ENCODE results near the gene PHAF1. TPM values are rescaled to one million over a fixed set of nuclear protein-coding genes. Genes with fewer than 3 reads are reported as not detected.

The PHAF1 gene
- polyA plus RNA-seq, 1 donor from 2014 or later, result 14.5 TPM

- Mint-ChIP-seq H3K36me3 (peaks cover 1% of the 10 kb centered on the region), H3K4me3 (peak overlapping the region in 3 of 4 donors; percentile 68 to 87 (median 85)), H3K27me3 (peaks cover 68% of the 10 kb centered on the region), H3K4me1 (peaks cover 18 to 26% (median 19%) of the 10 kb centered on the region in 3 donors), H3K27ac (peak overlapping the region in 1 of 3 donors; percentile 35), H3K9me3 (peaks cover 0 to 2% (median 0%) of the 10 kb centered on the region in 3 donors)
These were observed 60.0 kb downstream of the PHAF1 start for GRCh38 chr16:67169642-67170167.

DNA sequence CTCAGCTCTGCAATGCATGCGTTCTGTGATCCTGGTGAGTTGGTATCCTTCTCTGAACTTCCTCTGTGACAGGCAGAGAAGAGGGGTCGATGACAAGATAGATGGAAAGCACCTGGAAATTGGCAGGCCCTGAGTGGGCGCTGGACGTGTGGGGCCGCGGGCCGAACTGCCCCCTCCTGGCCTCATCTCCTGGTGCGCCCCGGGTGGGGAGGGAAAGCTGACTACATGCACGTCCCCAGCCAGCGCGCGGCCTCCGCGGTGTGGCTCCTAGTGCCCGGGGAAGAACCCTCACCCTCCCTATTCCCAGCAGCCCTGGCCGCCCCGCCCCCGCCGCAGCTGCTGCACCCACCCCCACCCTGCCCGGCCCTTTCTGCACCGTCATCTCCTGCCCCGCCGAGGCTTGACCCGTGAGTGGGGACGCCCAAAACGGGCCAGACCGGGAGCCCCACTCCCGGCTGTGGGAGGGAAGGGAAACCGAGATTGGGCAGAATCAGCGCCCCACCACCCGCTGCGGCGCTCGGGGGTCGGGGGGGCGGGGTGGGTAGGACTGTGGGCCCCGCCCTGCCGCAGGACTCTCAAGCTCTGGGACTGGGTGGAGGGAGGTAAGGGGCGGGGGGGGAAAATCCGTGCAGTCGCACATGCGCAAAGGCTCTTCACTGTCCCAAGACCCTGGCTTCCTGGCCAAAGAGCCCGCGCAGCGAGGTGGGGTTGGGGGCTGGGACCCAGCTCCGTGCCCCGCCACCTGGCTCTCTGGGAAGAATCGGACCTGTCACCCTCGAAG lies 60.6 kb downstream of the PHAF1 start, which contains the start of gene NOL3:
Gene NOL3 (plus strand): TSS at position 371 of the 781 bp plus-strand sequence.
- Mint-ChIP-seq H3K4me3 (peak within 1 kb of the TSS; percentile 66 to 87 (median 76)), H3K4me1 (peaks cover 15 to 26% (median 19%) of the 10 kb centered on the region in 3 donors), H3K9me3 (peaks cover 0 to 2% (median 0%) of the 10 kb centered on the region in 3 donors), H3K27ac (peak within 1 kb of the TSS in 1 of 3 donors; percentile 35), H3K36me3 (peaks cover 1% of the 10 kb centered on the region), H3K27me3 (peaks cover 63% of the 10 kb centered on the region)

- Mint-ChIP-seq H3K4me3 (peak overlapping the region in 2 of 4 donors; percentile 65 to 72), H3K27ac (peak overlapping the region in 1 of 3 donors; percentile 23), H3K9me3 (peaks cover 0 to 2% (median 0%) of the 10 kb centered on the region in 3 donors), H3K36me3 (peaks cover 1% of the 10 kb centered on the region), H3K4me1 (peaks cover 15 to 26% (median 18%) of the 10 kb centered on the region in 3 donors), H3K27me3 (peaks cover 61% of the 10 kb centered on the region)
These were observed 61.4 kb downstream of the PHAF1 start for GRCh38 chr16:67170949-67171649.

- peaks cover 16 to 26% (median 20%) of the 10 kb centered on the region in 3 donors for H3K4me1 Mint-ChIP-seq
- H3K27ac Mint-ChIP-seq, result peak overlapping the region in 2 of 3 donors; percentile 17 to 18
- H3K4me3 Mint-ChIP-seq, result peak overlapping the region; percentile 75 to 87 (median 84)
- H3K27me3 Mint-ChIP-seq, result peaks cover 53% of the 10 kb centered on the region
- peaks cover 0 to 2% (median 0%) of the 10 kb centered on the region in 3 donors for H3K9me3 Mint-ChIP-seq
- peaks cover 1% of the 10 kb centered on the region for H3K36me3 Mint-ChIP-seq
These were observed 63.6 kb downstream of the PHAF1 start for GRCh38 chr16:67173323-67173722.

DNA sequence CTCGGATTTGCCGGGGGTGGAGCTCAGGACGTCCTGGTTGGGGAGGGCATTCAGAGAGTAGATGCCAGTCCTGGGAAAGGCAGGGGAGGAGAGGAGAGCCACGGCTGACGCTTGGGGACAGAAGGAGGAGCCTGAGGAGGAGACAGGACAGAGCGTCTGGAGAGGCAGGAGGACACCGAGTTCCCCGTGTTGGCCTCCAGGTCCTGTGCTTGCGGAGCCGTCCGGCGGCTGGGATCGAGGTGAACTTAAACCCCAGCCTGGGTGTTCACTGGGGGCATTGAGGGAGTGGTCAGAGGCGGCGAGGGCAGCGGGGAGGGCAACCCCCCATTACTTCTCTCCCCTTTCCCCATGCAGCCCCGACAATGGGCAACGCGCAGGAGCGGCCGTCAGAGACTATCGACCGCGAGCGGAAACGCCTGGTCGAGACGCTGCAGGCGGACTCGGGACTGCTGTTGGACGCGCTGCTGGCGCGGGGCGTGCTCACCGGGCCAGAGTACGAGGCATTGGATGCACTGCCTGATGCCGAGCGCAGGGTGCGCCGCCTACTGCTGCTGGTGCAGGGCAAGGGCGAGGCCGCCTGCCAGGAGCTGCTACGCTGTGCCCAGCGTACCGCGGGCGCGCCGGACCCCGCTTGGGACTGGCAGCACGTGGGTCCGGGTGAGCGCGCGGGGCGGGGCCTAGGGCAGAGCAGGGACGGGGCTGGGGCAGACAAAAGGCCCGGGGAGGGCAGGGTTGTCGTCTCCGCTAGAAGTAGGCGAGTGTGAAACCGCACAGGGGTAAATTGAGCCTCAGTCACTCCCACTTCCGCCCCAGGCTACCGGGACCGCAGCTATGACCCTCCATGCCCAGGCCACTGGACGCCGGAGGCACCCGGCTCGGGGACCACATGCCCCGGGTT lies 64.3 kb downstream of the PHAF1 start:
- peak overlapping the region in 1 of 3 donors; percentile 17 for H3K27ac Mint-ChIP-seq
- H3K27me3 Mint-ChIP-seq, result peaks cover 49% of the 10 kb centered on the region
- H3K36me3 Mint-ChIP-seq, result peaks cover 1% of the 10 kb centered on the region
- peak overlapping the region; percentile 75 to 87 (median 84) for H3K4me3 Mint-ChIP-seq
- peaks cover 0 to 2% (median 0%) of the 10 kb centered on the region in 3 donors for H3K9me3 Mint-ChIP-seq
- peaks cover 16 to 26% (median 20%) of the 10 kb centered on the region in 3 donors for H3K4me1 Mint-ChIP-seq

DNA sequence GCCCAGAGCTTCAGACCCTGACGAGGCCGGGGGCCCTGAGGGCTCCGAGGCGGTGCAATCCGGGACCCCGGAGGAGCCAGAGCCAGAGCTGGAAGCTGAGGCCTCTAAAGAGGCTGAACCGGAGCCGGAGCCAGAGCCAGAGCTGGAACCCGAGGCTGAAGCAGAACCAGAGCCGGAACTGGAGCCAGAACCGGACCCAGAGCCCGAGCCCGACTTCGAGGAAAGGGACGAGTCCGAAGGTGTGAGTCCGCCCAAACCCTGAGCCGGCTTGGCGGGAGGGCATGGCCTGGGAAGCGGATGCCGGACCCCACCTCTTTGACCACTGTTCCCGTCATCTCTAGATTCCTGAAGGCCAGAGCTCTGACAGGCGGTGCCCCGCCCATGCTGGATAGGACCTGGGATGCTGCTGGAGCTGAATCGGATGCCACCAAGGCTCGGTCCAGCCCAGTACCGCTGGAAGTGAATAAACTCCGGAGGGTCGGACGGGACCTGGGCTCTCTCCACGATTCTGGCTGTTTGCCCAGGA lies 65.0 kb downstream of the PHAF1 start:
- peaks cover 14 to 23% (median 19%) of the 10 kb centered on the region in 3 donors for H3K4me1 Mint-ChIP-seq
- H3K27me3 Mint-ChIP-seq, result peaks cover 48% of the 10 kb centered on the region
- peak overlapping the region in 2 of 4 donors; percentile 75 to 87 for H3K4me3 Mint-ChIP-seq
- no peak overlapping the region for H3K27ac Mint-ChIP-seq
- H3K9me3 Mint-ChIP-seq, result peaks cover 0 to 2% (median 0%) of the 10 kb centered on the region in 3 donors
- peaks cover 1% of the 10 kb centered on the region for H3K36me3 Mint-ChIP-seq

DNA sequence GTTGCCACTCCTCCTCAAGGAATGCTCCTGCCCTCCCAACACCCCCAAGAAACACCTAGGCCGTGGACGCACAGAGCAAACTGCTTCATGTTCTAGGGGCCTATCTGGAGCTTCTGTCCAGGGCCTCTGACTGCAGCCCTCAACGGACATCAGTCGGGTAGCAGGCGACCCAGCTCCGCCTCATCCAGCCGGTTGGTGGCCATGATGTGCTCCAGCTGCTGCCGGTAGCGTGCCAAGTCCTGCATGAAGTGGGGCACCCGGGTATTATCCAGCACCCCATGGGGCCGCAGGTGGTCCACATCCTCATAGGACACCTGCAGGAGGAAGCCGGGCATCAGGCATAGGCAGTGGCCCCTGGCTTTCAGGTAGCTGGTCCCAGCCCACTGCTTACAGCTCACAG lies 66.9 kb downstream of the PHAF1 start:
- H3K4me1 Mint-ChIP-seq, result peaks cover 10 to 15% (median 12%) of the 10 kb centered on the region in 3 donors
- peak overlapping the region in 1 of 4 donors; percentile 65 for H3K4me3 Mint-ChIP-seq
- H3K27ac Mint-ChIP-seq, result peak overlapping the region in 2 of 3 donors; percentile 53 to 77
- H3K27me3 Mint-ChIP-seq, result peaks cover 33% of the 10 kb centered on the region
- peaks cover 0 to 2% (median 0%) of the 10 kb centered on the region in 3 donors for H3K9me3 Mint-ChIP-seq
- H3K36me3 Mint-ChIP-seq, result peaks cover 1% of the 10 kb centered on the region

DNA sequence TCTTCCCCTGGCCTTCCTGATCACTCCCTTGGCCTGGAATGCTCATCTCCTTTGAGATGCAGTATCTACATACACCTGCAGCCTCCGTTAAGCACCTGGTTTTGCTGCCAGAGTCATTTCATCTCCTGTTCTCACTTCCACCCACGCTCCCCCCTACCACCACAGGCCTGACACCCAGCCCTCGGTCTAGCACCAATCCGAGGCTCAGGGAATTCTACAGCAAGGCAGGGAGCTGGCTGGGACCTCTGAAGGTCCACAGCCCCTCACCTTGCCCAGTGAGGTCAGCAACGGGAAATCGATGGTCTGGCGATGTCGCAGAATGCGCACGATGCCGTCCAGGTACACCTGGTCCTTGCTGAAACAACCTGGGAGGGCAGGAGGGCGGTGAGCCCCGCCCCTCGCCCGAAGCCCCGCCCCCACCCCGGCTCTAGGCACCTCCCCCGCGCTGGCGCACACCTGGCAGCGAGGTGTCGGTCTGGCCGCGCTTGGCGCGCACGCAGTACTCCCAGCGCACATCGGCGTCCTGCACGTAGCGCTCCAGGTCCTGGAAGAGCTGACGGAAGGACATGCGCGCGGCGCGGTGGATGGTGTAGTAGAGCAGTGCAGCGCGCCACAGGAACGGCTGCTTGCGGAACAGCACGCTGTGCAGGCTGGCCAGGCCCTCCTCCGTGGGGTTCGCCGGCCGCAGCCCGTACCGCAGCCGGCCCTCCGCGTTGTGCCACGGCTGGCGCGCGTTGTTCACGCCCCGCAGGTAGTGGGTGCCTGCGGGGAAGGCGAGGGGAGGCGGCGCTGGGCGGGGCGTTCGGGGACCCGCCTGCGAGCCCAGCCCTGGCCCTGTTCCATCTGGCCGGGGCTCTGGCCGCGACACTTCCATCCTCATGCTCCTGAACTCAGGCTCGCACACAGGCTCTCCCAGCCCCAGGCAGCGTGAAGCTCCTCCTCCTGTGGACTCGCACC lies 68.3 kb downstream of the PHAF1 start:
- H3K9me3 Mint-ChIP-seq, result no peaks in the 10 kb centered on the region

GRCh38 chr16:67179421-67180080 lies 69.8 kb downstream of the PHAF1 start:
- no peaks in the 10 kb centered on the region for H3K9me3 Mint-ChIP-seq
- no peaks in the 10 kb centered on the region for H3K36me3 Mint-ChIP-seq
- H3K4me3 Mint-ChIP-seq, result no peak overlapping the region
- peaks cover 0 to 5% (median 1%) of the 10 kb centered on the region in 3 donors for H3K4me1 Mint-ChIP-seq
- peaks cover 13% of the 10 kb centered on the region for H3K27me3 Mint-ChIP-seq
- no peak overlapping the region for H3K27ac Mint-ChIP-seq

More for the DNA sequence above, 68.3 kb downstream of the PHAF1 start:
- peak overlapping the region; percentile 63 to 93 (median 75) for H3K4me3 Mint-ChIP-seq
- peaks cover 1% of the 10 kb centered on the region for H3K36me3 Mint-ChIP-seq
- H3K27ac Mint-ChIP-seq, result peak overlapping the region in 2 of 3 donors; percentile 27 to 70
- peaks cover 10 to 15% (median 11%) of the 10 kb centered on the region in 3 donors for H3K4me1 Mint-ChIP-seq
- peaks cover 25% of the 10 kb centered on the region for H3K27me3 Mint-ChIP-seq

GRCh38 chr16:67180166-67180565 lies 70.4 kb downstream of the PHAF1 start:
- no peak overlapping the region for H3K4me3 Mint-ChIP-seq
- H3K36me3 Mint-ChIP-seq, result no peaks in the 10 kb centered on the region
- peaks cover 1 to 6% (median 5%) of the 10 kb centered on the region in 3 donors for H3K4me1 Mint-ChIP-seq
- no peaks in the 10 kb centered on the region for H3K9me3 Mint-ChIP-seq
- no peak overlapping the region for H3K27ac Mint-ChIP-seq
- H3K27me3 Mint-ChIP-seq, result peaks cover 15% of the 10 kb centered on the region

DNA sequence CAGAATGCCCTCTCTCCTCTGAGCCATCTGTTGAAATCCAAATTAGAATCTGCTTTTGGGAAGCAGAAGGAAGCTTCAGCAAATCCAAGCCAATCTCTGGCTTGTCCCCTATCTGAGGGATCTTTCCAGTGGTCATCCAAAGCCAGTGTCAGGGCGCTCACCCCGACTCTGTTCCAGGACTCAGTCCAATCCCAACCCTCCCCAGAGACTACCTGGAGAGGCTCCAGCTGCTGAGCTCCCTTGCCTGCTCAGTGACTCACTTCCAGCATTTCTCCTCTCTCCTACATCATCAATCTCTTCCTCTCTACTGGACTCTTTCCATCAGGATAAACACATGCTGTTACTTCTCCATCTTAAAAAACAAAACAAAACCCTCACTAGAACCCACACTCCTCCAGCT lies 71.6 kb downstream of the PHAF1 start:
- Mint-ChIP-seq H3K4me1 (peaks cover 8 to 12% (median 10%) of the 10 kb centered on the region in 3 donors), H3K4me3 (no peak overlapping the region), H3K9me3 (no peaks in the 10 kb centered on the region), H3K27me3 (peaks cover 15% of the 10 kb centered on the region), H3K27ac (no peak overlapping the region), H3K36me3 (no peaks in the 10 kb centered on the region)

GRCh38 chr16:67182288-67182687 lies 72.5 kb downstream of the PHAF1 start:
- H3K9me3 Mint-ChIP-seq, result no peaks in the 10 kb centered on the region
- H3K4me1 Mint-ChIP-seq, result peaks cover 8 to 12% (median 10%) of the 10 kb centered on the region in 3 donors
- H3K27me3 Mint-ChIP-seq, result peaks cover 18% of the 10 kb centered on the region
- H3K27ac Mint-ChIP-seq, result no peak overlapping the region
- no peak overlapping the region for H3K4me3 Mint-ChIP-seq
- H3K36me3 Mint-ChIP-seq, result no peaks in the 10 kb centered on the region

All from IgD-negative memory B cell (primary cell).